ENCODE results near the gene FGD3.

FGD3 gene

DNA sequence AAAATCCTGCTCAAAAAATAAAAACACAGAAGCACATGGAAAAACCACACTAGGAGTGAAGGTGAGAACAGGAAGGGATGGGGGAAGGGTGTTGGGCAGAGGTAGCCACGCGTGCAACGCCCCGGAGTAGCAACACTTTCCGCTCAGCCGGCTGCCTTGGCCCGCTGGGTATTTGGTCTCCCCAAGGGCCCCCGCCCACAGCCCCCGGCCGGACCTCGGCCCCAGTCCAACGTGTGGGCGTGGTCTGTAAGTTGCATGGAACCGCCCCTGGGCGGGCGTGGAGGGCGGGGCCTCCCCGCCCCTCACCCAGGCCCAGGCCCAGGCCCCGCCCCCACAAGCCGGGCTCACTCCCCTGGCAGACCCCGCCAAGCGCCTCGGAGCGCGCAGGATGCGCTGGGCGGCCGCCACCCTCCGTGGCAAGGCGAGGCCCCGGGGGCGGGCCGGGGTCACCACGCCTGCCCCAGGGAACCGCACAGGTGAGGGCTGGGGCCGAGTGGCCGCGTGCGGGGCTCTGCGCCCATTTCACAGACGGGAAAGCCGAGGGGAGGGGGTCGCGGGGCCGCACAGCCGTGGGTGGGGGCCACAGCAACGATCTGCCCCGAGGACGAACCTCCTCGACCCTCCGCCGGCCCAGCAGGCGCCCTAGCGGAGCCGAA, 111.2 kb downstream of the FGD3 start, which contains the start of gene SUSD3:
TSS of gene SUSD3 (plus strand) at position 347 of the 656 bp plus-strand sequence. CDS start at position 389, 42 bp downstream.
- peak; percentile 79 for DNase-seq

DNA sequence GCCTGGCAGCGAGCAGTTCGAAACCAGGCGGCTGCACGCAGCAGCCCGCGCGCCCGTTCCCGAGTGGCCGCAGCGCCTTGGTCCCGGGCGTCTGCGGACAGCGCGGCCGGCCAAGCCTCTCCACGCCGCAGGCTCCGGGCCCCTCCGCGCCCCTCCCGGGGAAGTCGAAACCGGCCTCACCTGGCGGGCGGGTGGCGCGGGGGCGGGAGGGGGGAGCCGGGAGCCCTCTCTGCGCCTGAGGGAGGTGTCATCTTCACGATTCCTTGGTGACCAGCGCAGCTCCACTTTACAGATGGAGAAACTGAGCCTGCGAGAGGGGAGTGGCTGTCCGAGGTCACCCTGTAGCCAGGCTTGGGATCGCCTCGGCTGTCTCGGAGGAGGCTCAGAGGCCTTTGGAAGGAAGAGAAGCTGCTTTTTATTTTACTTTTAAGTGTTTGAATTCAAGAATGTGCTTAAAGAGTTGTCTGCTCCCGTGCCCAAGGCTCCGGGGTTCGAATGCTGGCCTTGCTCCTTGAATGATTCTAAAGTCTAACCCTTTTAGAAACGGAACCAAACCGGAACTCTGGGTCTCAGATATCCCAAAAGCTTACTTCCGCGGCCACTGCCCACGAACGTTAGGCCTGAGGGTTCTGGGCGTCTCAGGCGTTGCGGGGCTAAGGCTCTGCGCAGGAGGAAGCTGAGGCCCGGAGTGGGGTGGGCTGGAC, 111.8 kb downstream of the FGD3 start:
- peak; percentile 41 for DNase-seq

DNA sequence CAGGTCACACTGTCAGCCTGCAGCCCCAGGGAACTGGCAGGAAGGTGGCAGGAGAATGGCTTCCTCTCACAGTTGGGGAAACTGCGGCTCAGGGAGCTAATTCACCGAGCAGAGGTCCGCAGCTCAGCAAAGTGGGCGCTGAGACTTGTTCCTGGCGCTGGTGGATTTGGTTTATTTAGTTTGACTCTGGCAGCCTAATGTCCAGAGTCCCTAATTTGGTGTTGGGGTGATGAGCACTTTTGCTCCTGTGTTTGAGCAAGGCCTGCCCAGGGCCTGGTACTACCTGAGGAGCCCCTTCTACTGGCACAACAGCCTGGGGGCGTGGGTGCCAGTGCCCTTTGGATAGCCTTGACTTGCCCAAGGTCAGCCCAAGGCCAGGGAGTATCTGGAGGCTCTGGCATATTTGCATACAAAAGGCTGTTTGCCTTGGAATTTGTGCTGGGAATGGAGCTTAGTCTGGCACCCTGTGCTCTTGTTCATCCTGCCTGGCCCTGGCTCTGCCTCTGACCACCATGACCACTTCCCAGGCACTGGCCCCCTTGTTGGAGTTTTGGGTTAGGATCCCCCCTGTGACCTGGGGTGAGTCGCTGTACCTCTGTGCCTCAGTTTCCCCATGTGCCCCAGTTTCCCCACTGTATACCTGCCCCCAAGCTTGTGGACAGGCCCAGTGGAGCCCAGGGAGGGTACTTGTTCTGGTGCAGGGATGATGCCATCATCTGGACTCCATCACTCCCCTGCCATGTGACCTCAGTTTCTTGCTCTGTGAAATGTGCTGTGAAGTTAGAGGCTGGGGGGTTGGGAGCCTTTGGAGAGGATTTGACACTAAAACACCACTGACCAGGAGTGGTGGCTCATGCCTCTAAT, 112.6 kb downstream of the FGD3 start:
- no peak for DNase-seq

DNA sequence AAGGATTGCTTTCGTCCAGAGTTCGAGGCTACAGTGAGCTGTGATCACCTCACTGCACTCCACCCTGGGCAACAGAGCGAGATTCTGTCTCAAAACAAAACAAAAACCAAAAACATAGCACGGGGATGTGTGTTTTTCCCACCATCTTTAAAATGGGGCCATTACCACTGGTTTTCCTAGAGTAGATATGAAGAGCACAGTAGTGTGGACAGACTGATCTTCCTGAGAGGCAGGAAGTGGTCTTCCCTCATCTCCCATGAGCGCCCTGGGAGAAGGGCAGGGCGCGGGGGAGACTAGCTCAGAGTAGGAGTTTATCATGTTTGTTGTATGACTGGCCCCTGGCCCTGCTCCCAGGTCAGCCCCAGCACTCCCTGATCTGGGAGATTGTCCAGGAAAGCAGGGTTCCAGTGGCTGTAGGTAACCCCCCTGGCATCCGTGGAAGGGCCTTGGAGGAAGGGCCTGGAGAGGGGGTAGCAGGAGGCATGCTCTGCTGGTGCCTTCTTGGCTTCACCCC, 113.5 kb downstream of the FGD3 start:
- DNase-seq, result peak; percentile 61

DNA sequence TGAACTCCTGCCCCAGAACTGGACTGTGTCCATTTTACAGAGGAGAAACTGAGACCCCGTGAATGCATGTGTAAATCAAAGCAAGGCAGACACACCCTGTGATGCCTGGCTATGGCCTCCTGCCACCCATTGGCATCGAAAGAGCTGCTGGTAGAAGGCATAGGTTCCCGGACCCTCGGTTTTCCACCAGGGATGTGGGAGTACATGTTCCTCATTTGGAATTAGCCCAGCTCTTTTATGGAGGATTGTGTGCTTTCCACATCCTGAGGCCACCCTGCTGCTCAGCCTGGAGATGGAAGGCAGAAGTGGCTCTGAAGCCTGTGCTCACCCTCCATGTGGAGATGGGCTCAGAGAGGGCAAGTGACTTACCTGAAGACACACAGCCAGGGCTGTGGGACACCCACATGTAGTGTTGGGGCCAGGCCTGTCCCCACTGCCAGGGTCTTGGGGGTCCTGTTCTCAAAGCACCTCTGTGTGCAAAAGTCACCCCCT, 114.0 kb downstream of the FGD3 start:
- DNase-seq, result no peak

DNA sequence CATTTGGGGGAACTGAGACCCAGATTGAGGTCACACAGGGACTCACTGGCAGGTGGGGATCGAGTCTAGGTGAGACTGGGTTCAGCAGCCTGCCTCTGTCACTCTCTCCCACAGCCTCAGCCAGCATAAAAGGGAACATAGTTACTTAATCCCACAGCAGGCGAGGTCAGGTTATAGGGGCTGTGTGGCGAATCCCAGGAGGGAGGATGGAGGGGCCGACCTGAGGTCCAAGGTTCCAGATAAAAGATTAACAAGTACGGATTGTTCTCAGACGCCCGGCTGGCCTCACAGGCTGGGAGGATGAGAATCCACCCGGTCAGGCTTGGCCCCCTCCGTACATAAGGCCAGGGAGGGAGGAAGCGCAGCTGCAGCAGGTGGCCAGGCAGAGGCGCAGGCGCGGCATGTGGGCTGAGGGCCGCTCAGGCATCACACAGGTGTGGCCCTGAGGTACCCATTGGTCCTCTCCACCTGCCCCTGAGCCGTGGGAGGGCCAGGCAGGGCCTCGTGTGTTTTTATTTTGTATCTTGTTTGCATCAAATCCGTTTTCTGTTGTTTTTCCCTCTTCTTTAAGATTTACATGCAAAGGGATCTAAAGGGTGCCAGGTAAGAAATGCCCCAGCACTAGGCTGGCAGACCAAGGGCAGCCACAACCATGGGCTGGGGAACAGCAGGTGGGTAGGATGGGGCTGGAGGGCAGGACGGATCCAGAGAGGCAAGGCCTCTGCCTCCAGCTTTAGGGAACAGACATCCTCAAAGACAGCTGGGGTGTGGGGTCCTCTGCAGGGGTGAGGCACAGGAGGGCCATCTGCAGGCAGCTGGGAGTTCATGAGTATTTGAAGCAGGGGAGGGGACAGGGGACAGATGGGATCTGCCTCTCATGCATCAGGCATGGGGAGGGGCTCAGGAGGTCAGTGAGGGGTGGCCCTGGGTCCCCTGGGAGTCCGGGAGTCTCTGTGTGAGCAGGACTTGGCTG, 114.8 kb downstream of the FGD3 start:
- DNase-seq, result peak; percentile 42

DNA sequence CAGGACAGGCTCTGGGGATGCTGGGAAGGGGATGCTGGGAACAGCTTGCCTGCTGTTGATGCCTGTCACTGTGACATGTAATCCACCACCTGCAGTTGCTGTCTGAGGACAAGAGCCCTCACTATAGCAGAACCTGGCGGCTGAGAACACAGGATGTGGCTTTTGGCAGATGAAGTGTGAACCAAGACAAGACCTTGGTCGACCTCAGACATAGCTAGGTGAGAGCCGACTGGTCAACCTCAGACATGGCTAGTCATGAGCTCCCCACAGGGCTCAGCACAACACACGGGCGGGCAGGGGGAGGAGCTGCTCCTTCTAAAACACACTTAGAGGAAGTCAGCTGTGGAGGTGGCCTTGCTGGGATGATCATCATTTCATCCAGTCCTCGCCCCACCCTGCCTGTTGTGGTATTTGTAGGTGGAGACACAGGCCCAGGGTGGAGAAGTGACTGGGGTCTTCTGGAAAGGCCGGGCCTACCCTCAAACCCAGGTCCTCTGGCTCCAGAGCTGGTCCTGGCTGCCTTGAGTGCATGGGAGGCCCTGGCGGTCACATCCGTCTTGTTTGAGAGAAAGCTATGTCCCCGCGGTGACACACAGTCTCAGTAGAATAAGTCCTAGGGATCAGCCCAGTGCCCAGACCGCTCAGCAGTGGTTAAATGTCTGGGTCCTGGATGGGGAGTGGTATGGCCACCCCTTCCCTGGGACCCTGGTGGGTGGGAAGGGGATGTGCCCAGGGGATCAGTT, 117.2 kb downstream of the FGD3 start:
- peak; percentile 97 for DNase-seq

DNA sequence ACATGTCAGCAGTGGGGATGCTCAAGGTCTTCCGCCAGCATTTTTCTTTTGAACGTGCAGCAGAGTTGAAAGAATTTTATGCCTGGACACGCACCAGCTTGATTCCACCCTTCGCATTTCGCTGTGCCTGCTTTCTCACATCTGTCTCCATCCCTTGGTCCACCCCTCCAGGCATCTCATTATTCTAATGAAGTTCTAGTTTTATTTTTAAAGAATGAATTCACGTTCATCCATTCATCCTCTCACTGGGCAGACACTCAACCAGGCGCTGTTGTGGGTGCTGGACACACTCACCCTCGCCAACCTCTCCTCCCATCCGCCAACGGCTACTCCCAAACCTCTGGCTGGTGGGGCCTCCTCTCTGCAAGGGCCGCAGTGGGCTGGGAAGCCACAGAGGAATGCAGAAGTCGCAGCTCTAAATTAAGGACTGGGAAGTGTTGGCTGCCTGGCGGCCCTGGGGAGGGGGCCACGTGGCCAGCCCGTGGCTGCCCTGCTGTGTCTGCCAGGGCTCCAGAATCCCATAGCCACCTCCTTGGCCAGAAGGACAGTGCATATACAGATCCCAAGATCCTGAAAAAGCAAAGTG, 117.9 kb downstream of the FGD3 start:
- no peak for DNase-seq

DNA sequence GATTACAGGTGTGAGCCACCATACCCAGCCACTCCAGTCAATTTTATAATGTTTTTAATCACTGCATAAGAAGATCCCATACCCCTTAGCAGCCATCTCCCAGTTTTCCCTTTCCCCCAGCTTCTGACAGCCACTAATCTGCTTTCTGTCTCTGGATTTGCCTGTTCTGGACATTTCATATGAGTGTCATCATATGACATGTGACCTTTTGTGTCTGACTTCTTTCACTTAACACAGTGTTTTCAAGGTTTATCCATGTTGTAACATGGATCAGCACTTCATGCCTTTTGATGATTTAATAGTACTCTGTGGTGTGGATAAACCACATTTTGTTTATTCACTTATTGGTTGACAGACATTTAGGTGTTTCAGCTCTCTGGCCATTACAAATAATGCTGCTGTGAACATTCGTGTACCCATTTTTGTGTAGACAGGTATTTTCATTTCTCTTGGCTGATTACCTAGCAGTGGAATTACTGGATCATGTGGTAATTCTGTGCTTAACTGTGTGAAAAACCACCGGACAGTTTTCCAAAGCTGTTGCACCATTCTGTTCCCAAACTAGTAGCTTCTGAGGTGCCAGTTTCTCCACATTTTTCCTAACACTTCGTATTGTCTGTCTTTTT, 119.8 kb downstream of the FGD3 start:
- no peak for DNase-seq

DNA sequence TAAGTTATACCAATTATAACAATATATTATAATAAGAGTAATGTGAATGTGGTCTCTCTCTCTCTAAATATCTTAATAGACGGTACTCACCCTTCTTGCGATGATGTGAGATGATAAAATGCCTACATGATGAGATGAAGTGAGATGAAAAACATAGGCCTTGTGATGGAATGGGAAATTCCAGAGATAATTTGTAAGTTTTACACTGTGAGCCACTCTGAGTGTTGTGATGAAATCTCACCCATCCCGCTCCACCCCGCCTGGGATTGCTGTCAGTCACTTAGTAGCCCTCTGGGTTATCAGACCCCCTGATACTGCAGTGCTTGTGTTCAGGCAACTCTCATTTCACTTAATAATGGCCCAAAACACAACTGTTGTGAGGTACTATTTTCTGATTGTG, 121.6 kb downstream of the FGD3 start:
- no peak for DNase-seq

DNA sequence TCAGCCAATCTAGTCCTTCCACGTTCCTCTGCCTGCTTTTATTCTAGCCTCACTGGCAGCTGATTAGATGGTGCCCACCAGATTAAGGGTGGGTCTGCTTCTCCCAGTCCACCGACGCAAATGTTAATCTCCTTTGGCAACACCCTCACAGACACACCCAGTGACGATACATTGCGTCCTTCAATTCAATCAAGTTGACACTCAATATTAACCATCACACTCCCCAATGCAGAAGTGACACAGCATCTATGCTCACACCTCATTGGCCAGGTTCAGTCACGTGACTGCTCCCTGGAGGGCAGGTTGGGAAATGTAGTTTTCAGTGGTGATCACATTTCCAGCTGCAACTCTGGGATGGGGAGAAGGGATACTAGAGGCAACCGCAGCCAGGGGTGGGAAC, 124.1 kb downstream of the FGD3 start:
- DNase-seq, result peak; percentile 43

DNA sequence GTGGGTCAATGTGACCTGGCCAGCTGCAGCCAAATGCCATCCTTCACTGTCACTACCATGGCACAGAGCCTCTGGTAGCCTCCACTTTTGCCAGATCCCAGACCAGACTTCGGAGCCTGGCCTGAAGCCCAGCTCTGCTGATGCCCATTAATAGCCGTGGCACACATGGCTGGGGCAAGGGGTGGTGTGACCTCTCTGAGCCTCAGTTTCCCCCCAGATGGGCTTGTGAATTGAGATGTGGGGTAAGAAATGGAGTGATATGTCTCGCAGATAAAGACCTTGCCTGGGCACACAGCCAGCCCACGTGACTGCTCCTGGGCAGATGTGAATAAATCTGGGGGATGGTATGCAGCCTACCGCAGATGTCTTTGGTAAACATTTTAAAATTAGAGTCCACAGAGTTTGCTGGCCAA, 125.1 kb downstream of the FGD3 start:
- no peak for DNase-seq

DNA sequence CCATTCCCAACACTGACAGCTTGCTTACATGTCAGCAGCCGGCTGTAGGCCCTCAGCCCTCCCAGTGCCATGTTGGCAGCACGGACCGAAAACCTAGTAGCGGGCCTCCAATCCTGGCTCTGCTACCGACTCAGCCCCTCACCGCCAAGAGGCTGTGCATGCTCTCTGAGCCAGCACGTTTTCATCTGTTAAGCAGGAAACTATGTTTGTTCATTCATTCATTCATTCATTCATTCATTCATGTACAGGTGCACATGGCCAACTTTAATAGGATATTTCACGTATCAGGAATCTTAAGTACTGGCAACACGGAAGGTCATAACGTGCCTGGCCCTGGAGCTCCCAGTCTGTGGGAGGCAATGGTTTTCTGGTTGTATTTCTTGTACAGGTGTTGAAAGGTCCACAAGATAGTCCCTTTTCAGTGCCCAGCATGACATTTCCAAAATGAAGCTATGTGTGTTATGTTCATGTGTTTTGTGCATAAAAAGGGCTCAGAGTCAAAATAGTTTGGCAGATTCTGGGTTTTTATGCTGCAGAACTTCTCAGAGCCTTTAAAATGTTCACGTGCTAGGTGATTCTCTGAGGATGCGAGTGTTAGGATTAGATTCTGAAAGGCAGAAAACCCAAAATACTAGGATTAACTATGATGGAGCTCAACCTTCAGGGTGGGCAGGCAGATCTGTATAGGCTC, 128.9 kb downstream of the FGD3 start:
- DNase-seq, result no peak

DNA sequence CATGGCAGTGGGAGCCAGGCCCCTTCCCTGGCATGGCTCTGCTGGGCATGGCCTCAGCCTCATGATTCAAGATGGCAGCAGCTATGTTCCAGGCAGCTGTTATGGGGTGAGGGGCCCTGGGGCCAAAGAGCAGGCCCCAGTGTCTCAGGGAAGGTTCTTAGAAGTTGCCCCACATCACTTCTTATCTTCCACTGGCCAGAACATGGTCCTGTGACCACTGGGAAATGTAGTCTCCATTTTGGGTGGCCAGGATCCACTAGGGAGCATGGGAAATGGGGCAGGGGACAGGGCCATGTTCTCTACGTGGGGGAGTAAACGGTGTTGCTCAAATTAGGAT, 129.4 kb downstream of the FGD3 start:
- DNase-seq, result no peak

DNA sequence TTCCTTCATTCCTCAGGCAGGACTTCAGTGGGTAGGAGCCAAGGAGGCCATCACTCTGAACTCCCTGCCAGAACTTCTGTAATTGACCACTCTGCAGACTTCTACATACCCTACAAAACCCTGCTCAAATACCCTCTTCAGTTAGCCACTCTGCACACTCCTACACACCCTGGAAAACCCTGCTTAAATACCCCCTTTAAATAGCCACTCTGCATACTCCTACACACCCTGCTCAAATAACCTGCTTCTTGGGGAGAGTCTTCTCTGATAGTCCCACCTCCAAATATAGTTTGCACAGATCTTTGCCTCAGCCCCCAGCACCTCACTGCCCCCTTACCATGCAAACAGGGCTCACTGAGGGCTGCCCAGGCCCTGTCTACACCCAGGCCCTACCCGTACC, 130.0 kb downstream of the FGD3 start:
- no peak for DNase-seq

DNA sequence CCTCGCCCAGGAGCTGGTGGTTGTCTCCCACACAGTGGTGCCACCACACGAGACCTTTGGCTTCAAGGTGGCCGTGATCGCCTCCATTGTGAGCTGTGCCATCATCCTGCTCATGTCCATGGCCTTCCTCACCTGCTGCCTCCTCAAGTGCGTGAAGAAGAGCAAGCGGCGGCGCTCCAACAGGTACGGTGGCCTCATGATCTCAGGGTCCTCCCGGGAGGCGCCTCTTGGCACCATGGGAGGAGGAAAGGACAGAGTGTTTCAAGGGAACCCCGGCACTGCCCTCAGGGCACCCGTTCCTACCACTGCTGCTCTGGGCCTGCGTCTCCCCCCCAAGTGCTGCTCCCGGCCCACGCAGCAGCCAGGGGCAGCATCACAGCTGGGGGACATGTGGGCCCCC, 130.5 kb downstream of the FGD3 start:
- DNase-seq, result no peak

DNA sequence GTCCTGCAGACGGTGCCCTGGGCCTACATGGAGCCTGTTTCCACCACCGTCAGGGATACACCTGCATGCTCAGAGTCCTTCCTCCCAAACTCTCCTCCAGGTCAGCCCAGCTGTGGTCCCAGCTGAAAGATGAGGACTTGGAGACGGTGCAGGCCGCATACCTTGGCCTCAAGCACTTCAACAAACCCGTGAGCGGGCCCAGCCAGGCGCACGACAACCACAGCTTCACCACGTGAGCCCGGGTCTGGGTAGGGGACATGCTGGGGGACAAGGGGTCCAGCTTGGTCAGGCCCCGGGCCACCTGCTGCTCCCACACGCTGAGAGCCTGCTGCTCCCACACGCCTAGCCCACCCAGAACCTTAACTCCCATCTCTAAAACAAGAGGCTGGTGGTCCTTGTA, 132.0 kb downstream of the FGD3 start:
- no peak for DNase-seq

DNA sequence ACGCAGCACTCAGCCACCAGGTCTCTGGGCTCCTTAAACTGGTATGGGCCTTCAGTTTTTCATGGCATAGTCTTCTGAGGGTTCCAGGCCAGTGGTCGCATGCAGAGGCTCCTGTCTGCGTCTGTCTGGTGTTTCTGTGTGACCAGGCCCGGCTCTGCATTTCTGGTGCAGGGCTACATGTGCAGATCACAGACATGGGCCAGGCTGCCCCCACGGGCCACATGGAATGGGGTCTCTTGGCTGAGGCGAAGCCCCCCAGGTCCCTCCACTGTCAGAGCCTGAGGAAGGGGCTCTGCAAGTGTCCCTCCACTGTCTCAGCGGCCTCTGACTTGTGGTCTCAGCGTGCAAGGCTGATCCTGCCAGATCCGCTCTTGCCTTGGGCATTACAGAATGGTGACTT, 133.1 kb downstream of the FGD3 start:
- DNase-seq, result no peak

DNA sequence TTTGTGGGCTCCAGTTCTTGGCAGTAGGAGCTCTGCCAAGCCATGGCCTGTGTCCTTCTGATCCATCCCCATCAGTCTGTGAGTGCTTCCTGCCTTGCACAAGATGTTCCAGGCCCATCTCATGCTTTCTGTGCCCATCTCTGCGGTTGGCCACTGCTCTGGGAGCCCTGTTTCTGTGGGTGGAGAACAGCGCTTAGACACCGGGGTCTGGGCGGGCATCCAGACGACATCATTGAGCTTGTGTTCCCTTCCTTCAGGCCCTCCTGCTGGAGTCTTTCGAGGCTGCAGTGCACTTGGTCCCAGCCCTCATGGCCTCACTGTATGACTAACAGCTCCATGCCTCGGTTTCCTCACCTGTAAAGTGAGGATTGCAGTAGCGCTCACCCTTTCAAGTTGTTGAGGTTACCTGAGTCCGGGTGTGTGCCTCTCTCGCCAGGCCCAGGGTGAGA, 133.8 kb downstream of the FGD3 start:
- DNase-seq, result no peak

DNA sequence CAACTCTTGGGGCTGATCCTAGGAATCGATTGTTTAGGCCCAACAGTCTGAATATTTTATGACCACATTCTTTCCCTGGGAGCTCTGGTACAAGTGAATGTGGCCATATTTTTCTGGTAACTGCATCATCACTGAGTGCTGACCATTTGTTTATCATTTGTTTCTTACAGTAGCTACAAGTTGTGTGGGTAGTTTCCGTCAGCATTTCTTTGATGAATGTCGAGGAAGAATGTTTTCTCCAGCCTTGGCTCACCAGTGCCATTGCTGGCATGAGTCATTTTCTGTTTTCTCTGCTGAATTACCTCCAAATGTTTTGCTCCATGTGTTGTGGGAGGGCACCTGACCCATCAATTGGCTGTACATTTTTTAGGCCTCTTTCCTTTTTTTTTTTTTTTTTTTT, 134.6 kb downstream of the FGD3 start:
- DNase-seq, result no peak

Measured in activated CD4-positive, alpha-beta T cell treated with anti-CD3 and anti-CD28 coated beads, Interleukin-10, Interleukin-2, amounts not matched to agents 100 ng/mL and 50 ng/mL, durations not matched to agents 16 hours and 8 hours (primary cell).